T follicular helper cell (primary cell): ENCODE measurements around the gene SLC38A9.

ENCODE experiments used
- DNase-seq: peaks from one replicate; pipeline ENCODE4 v3.0.0-alpha.2; 2020; ENCODE audit warnings: low read depth

SLC38A9 gene

GRCh38 chr5:55583578-55583977 lies 128.5 kb downstream of the SLC38A9 start:
- DNase-seq, result no peak

- no peak for DNase-seq
Observed at GRCh38 chr5:55582256-55582655, 129.9 kb downstream of the SLC38A9 start.

GRCh38 chr5:55580042-55580441 lies 132.1 kb downstream of the SLC38A9 start:
- no peak for DNase-seq

GRCh38 chr5:55578771-55579170 lies 133.4 kb downstream of the SLC38A9 start:
- no peak for DNase-seq

- DNase-seq, result no peak
Observed at GRCh38 chr5:55577353-55578060, 134.6 kb downstream of the SLC38A9 start.

- no peak for DNase-seq
Observed at GRCh38 chr5:55576661-55577060, 135.5 kb downstream of the SLC38A9 start.
